Retinal pigment epithelial cell (primary cell): ENCODE data around the gene ALG2.
"Not testable (repeated sequence)": the region's sequence is repeated elsewhere in the genome, so short reads cannot be mapped to it uniquely, and the experiment has no call there.

ENCODE experiments used
- DNase-seq: peaks from one replicate; pipeline ENCODE4 v3.0.0-alpha.2; 2010; ENCODE audit warnings: low read depth
- H3K4me3 ChIP-seq: 2 replicates; pipeline ENCODE4 v1.5.1; 2011; ENCODE audit warnings: mild to moderate bottlenecking, low read length, control low read depth, moderate library complexity
- CTCF ChIP-seq: conservative IDR thresholded peaks from 2 replicates; pipeline ENCODE4 v1.5.1; 2011; ENCODE audit warnings: low read depth, low read length, control low read depth, inconsistent platforms

ALG2 gene

GRCh38 chr9:99210572-99210971 is 11.2 kb downstream of the ALG2 start:
- no peak overlapping the region for H3K4me3 ChIP-seq
- TF ChIP-seq CTCF = no peak
- no peak for DNase-seq

- TF ChIP-seq CTCF = no peak
- no peak for DNase-seq
These were observed 20.1 kb downstream of the ALG2 start for GRCh38 chr9:99201603-99202002.

GRCh38 chr9:99199938-99200539 is 21.7 kb downstream of the ALG2 start:
- TF ChIP-seq CTCF = no peak
- no peak overlapping the region for H3K4me3 ChIP-seq
- DNase-seq = no peak

More at GRCh38 chr9:99201603-99202002, 20.1 kb downstream of the ALG2 start:
- H3K4me3 ChIP-seq = no peak overlapping the region

- no peak for TF ChIP-seq CTCF
- no peak for DNase-seq
- no peak overlapping the region for H3K4me3 ChIP-seq
These were observed 23.8 kb downstream of the ALG2 start for GRCh38 chr9:99197987-99198386.

GRCh38 chr9:99197124-99197630 is 24.6 kb downstream of the ALG2 start:
- DNase-seq = no peak
- H3K4me3 ChIP-seq = no peak overlapping the region
- no peak for TF ChIP-seq CTCF

- not testable (repeated sequence) for H3K4me3 ChIP-seq, DNase-seq
These were observed 25.3 kb downstream of the ALG2 start for GRCh38 chr9:99196484-99196883.

GRCh38 chr9:99193466-99193821 is 28.3 kb downstream of the ALG2 start:
- TF ChIP-seq CTCF = no peak
- DNase-seq = no peak
- no peak overlapping the region for H3K4me3 ChIP-seq
